ENCODE results near the gene PLXNA2. TPM values are rescaled to one million over a fixed set of nuclear protein-coding genes. Genes with fewer than 3 reads are reported as not detected.

PLXNA2 gene
- total RNA-seq, 1 donor from 2014 or later, result 17.7 TPM

DNA sequence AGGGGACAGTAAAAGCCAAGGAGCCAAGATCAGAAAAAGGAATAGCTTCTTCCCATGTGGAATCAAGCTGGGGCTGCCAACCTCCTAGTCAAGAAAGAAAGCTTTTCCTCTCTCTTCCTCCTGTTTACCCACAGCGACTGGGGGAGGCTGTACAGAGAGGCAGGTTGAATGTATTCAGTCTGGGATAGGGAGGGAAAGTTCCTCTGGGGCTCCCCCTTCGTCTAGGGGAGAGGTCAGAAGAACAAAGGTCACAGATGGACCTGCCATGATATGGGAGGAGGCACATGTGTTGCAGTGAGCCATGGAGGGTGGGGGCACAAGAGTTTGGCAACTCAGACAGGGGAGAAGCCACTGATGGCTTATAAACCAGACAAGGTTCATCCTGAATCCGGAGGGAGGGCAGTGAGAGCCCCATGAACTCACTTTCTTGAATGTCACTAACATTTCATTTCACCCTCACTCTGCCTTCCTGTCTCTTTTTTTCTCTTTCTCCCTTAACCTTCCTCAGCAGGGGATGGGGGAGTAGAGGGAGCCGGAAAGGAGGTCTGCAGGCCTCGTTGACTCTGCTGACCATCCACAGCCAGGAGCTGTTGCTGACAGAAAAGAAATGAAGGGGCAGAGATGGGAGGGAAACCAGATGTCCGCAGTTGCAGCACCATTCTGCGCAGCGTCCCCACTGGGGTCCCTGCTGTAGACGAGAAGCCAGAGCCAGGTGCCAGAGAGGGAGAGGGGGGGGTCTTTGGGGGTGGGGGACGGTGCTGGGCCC is 61.1 kb downstream of the PLXNA2 start:
- Histone ChIP-seq H3K4me2 (ENCODE audit: low read length) (no peak overlapping the region), H3K79me2 (ENCODE audit: insufficient read depth, low read length) (no peaks in the 10 kb centered on the region), H3K9me3 (ENCODE audit: insufficient read depth, low read depth, low read length) (no peaks in the 10 kb centered on the region), H3K36me3 (ENCODE audit: insufficient read depth, low read length) (no peaks in the 10 kb centered on the region), H3K4me3 (ENCODE audit: insufficient read depth, low read depth, low read length) (no peak overlapping the region), H3K27ac (ENCODE audit: low read depth, low read length) (no peak overlapping the region), H3K27me3 (ENCODE audit: insufficient read depth, low read length) (no peaks in the 10 kb centered on the region), H3K4me1 (ENCODE audit: insufficient read depth, low read length) (peaks cover 22% of the 10 kb centered on the region), H2AFZ (ENCODE audit: low read depth, low read length) (no peak overlapping the region), H3K9ac (ENCODE audit: low read length) (no peak overlapping the region), H4K20me1 (ENCODE audit: insufficient read depth, low read length) (no peaks in the 10 kb centered on the region)
- FAIRE-seq, result no peak
- Mint-ChIP-seq H3K4me3 (ENCODE audit: unreplicated experiment) (no peak overlapping the region), H3K4me1 (ENCODE audit: low read depth, unreplicated experiment) (peaks cover 46% of the 10 kb centered on the region), H3K36me3 (ENCODE audit: low read depth, unreplicated experiment) (no peaks in the 10 kb centered on the region), H3K27me3 (ENCODE audit: low read depth, unreplicated experiment) (peaks cover 9% of the 10 kb centered on the region), H3K9me3 (ENCODE audit: unreplicated experiment) (no peaks in the 10 kb centered on the region), H3K27ac (ENCODE audit: unreplicated experiment) (peak overlapping the region; percentile 26)
- DNase-seq (ENCODE audit: low read depth), result no peak
- TF ChIP-seq, protein P1, sequence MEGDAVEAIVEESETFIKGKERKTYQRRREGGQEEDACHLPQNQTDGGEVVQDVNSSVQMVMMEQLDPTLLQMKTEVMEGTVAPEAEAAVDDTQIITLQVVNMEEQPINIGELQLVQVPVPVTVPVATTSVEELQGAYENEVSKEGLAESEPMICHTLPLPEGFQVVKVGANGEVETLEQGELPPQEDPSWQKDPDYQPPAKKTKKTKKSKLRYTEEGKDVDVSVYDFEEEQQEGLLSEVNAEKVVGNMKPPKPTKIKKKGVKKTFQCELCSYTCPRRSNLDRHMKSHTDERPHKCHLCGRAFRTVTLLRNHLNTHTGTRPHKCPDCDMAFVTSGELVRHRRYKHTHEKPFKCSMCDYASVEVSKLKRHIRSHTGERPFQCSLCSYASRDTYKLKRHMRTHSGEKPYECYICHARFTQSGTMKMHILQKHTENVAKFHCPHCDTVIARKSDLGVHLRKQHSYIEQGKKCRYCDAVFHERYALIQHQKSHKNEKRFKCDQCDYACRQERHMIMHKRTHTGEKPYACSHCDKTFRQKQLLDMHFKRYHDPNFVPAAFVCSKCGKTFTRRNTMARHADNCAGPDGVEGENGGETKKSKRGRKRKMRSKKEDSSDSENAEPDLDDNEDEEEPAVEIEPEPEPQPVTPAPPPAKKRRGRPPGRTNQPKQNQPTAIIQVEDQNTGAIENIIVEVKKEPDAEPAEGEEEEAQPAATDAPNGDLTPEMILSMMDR (IDR thresholded peaks at IDR 0.05; ENCODE audit: insufficient read depth, low read depth, low read length), result no peak
- no peak for TF ChIP-seq EZH2 (IDR thresholded peaks at IDR 0.05; ENCODE audit: insufficient read depth, low read length)

- Histone ChIP-seq H3K27me3 (ENCODE audit: insufficient read depth, low read length) (no peaks in the 10 kb centered on the region), H3K4me2 (ENCODE audit: low read length) (no peak overlapping the region), H3K9ac (ENCODE audit: low read length) (no peak overlapping the region), H2AFZ (ENCODE audit: low read depth, low read length) (no peak overlapping the region), H3K9me3 (ENCODE audit: insufficient read depth, low read depth, low read length) (no peaks in the 10 kb centered on the region), H3K4me1 (ENCODE audit: insufficient read depth, low read length) (peaks cover 22% of the 10 kb centered on the region), H4K20me1 (ENCODE audit: insufficient read depth, low read length) (no peaks in the 10 kb centered on the region), H3K27ac (ENCODE audit: low read depth, low read length) (no peak overlapping the region), H3K4me3 (ENCODE audit: insufficient read depth, low read depth, low read length) (no peak overlapping the region), H3K36me3 (ENCODE audit: insufficient read depth, low read length) (no peaks in the 10 kb centered on the region), H3K79me2 (ENCODE audit: insufficient read depth, low read length) (no peaks in the 10 kb centered on the region)
- Mint-ChIP-seq H3K36me3 (ENCODE audit: low read depth, unreplicated experiment) (no peaks in the 10 kb centered on the region), H3K27ac (ENCODE audit: unreplicated experiment) (no peak overlapping the region), H3K9me3 (ENCODE audit: unreplicated experiment) (no peaks in the 10 kb centered on the region), H3K4me1 (ENCODE audit: low read depth, unreplicated experiment) (peaks cover 40% of the 10 kb centered on the region), H3K4me3 (ENCODE audit: unreplicated experiment) (no peak overlapping the region), H3K27me3 (ENCODE audit: low read depth, unreplicated experiment) (peaks cover 10% of the 10 kb centered on the region)
- DNase-seq (ENCODE audit: low read depth) (no peak), FAIRE-seq (no peak)
- TF ChIP-seq, protein P1 (IDR thresholded peaks at IDR 0.05; ENCODE audit: insufficient read depth, low read depth, low read length), result no peak
- no peak for TF ChIP-seq EZH2 (IDR thresholded peaks at IDR 0.05; ENCODE audit: insufficient read depth, low read length)
These were observed 62.8 kb downstream of the PLXNA2 start for GRCh38 chr1:208181364-208181763.

GRCh38 chr1:208180421-208180820 is 63.8 kb downstream of the PLXNA2 start:
- H3K27me3 ChIP-seq (ENCODE audit: insufficient read depth, low read length), result no peaks in the 10 kb centered on the region
- H3K9ac ChIP-seq (ENCODE audit: low read length), result no peak overlapping the region
- no peaks in the 10 kb centered on the region for H3K79me2 ChIP-seq (ENCODE audit: insufficient read depth, low read length)
- DNase-seq (ENCODE audit: low read depth) (no peak), FAIRE-seq (no peak)
- TF ChIP-seq, protein P1 (IDR thresholded peaks at IDR 0.05; ENCODE audit: insufficient read depth, low read depth, low read length), result no peak
- no peak for TF ChIP-seq EZH2 (IDR thresholded peaks at IDR 0.05; ENCODE audit: insufficient read depth, low read length)
- H3K9me3 ChIP-seq (ENCODE audit: insufficient read depth, low read depth, low read length), result no peaks in the 10 kb centered on the region
- H2AFZ ChIP-seq (ENCODE audit: low read depth, low read length), result no peak overlapping the region
- H3K4me3 ChIP-seq (ENCODE audit: insufficient read depth, low read depth, low read length), result no peak overlapping the region
- H3K27ac ChIP-seq (ENCODE audit: low read depth, low read length), result no peak overlapping the region
- Mint-ChIP-seq H3K4me1 (ENCODE audit: low read depth, unreplicated experiment) (peaks cover 31% of the 10 kb centered on the region), H3K36me3 (ENCODE audit: low read depth, unreplicated experiment) (no peaks in the 10 kb centered on the region), H3K27me3 (ENCODE audit: low read depth, unreplicated experiment) (peaks cover 12% of the 10 kb centered on the region), H3K4me3 (ENCODE audit: unreplicated experiment) (no peak overlapping the region), H3K27ac (ENCODE audit: unreplicated experiment) (no peak overlapping the region), H3K9me3 (ENCODE audit: unreplicated experiment) (no peaks in the 10 kb centered on the region)
- H3K4me2 ChIP-seq (ENCODE audit: low read length), result no peak overlapping the region
- H3K36me3 ChIP-seq (ENCODE audit: insufficient read depth, low read length), result no peaks in the 10 kb centered on the region
- no peaks in the 10 kb centered on the region for H4K20me1 ChIP-seq (ENCODE audit: insufficient read depth, low read length)
- H3K4me1 ChIP-seq (ENCODE audit: insufficient read depth, low read length), result peaks cover 16% of the 10 kb centered on the region

Data from astrocyte (in vitro differentiated cells and primary cell).